HepG2 (cell line): ENCODE data around the gene APOM. TPM values are rescaled to one million over a fixed set of nuclear protein-coding genes. Genes with fewer than 3 reads are reported as not detected.

ENCODE experiments used
- ATF5 ChIP-seq: sonication (generic); formaldehyde crosslinking; IDR thresholded peaks from 2 replicates; pipeline ENCODE4 v1.4.0; 2020; ENCODE audit warnings: mild to moderate bottlenecking, low read depth, missing genetic modification reagents
- FOXK1 ChIP-seq: sonication (generic); formaldehyde crosslinking; IDR thresholded peaks from 2 replicates; pipeline ENCODE4 v1.4.0; 2020; ENCODE audit warnings: low read depth, missing genetic modification reagents, borderline replicate concordance
- GATAD2A ChIP-seq: IDR thresholded peaks from 2 replicates; pipeline ENCODE4 v1.6.1; 2016
- HMGXB4 ChIP-seq, 2 experiments: sonication (generic) in 1 of 2; formaldehyde crosslinking in 1 of 2; IDR thresholded peaks; 2 replicates each; pipeline versions ENCODE4 v1.4.0 to v1.6.1; 2018 to 2020; ENCODE audit warnings: missing genetic modification reagents in 2 of 2, borderline replicate concordance in 1 of 2, low read depth in 1 of 2, mild to moderate bottlenecking in 1 of 2, missing biosample characterization in 1 of 2
- JUNB ChIP-seq: sonication (generic); formaldehyde crosslinking; IDR thresholded peaks from 2 replicates; pipeline ENCODE4 v1.8.0; 2022; ENCODE audit warnings: missing genetic modification reagents, mild to moderate bottlenecking, borderline replicate concordance
- MEIS1 ChIP-seq: sonication (generic); formaldehyde crosslinking; IDR thresholded peaks from 2 replicates; pipeline ENCODE4 v1.9.0; 2021; ENCODE audit warnings: mild to moderate bottlenecking, missing genetic modification reagents, moderate library complexity, borderline replicate concordance
- NFIC ChIP-seq: IDR thresholded peaks from 2 replicates; pipeline ENCODE4 v1.6.1; 2012; ENCODE audit warnings: mild to moderate bottlenecking, low read length, inconsistent platforms
- NFKB2 ChIP-seq: sonication (generic); formaldehyde crosslinking; IDR thresholded peaks from 2 replicates; pipeline ENCODE4 v1.4.0; 2020; ENCODE audit warnings: missing genetic modification reagents, borderline replicate concordance
- NR2C2 ChIP-seq: sonication (generic); formaldehyde crosslinking; IDR thresholded peaks from 2 replicates; pipeline ENCODE4 v1.4.0; 2020; ENCODE audit warnings: missing genetic modification reagents, mild to moderate bottlenecking, moderate library complexity, borderline replicate concordance
- RBAK ChIP-seq: sonication (generic); formaldehyde crosslinking; IDR thresholded peaks from 2 replicates; pipeline ENCODE4 v1.5.1; 2020; ENCODE audit warnings: mild to moderate bottlenecking, missing genetic modification reagents
- REST ChIP-seq, 2 experiments: IDR thresholded peaks; 2 replicates each; pipeline ENCODE4 v1.6.1; 2011 to 2012; ENCODE audit warnings: low read length in 2 of 2, borderline replicate concordance in 1 of 2, low read depth in 1 of 2, mild to moderate bottlenecking in 1 of 2, moderate library complexity in 1 of 2
- SALL2 ChIP-seq: sonication (generic); formaldehyde crosslinking; IDR thresholded peaks from 2 replicates; pipeline ENCODE4 v1.8.1; 2023; ENCODE audit warnings: mild to moderate bottlenecking, missing genetic modification reagents, inconsistent platforms
- SMAD9 ChIP-seq: sonication (generic); formaldehyde crosslinking; IDR thresholded peaks from 2 replicates; pipeline ENCODE4 v1.5.1; 2020; ENCODE audit warnings: mild to moderate bottlenecking, missing genetic modification reagents
- SP4 ChIP-seq: sonication (generic); formaldehyde crosslinking; IDR thresholded peaks from 2 replicates; pipeline ENCODE4 v1.8.1; 2023; ENCODE audit warnings: mild to moderate bottlenecking, missing genetic modification reagents
- WIZ ChIP-seq: sonication (generic); formaldehyde crosslinking; IDR thresholded peaks from 2 replicates; pipeline ENCODE4 v1.5.1; 2020; ENCODE audit warnings: mild to moderate bottlenecking, missing genetic modification reagents
- ZHX1 ChIP-seq: sonication (generic); formaldehyde crosslinking; IDR thresholded peaks from 2 replicates; pipeline ENCODE4 v1.8.1; 2022; ENCODE audit warnings: low read depth, mild to moderate bottlenecking, missing genetic modification reagents
- ZNF205 ChIP-seq: IDR thresholded peaks from 2 replicates; pipeline ENCODE4 v1.6.1; 2018; ENCODE audit warnings: missing biosample characterization, missing genetic modification reagents
- ZNF335 ChIP-seq: sonication (generic); formaldehyde crosslinking; IDR thresholded peaks from 2 replicates; pipeline ENCODE4 v1.4.0; 2020; ENCODE audit warnings: missing genetic modification reagents
- ZSCAN22 ChIP-seq: sonication (generic); formaldehyde crosslinking; IDR thresholded peaks from 2 replicates; pipeline ENCODE4 v1.4.0; 2020; ENCODE audit warnings: mild to moderate bottlenecking, missing genetic modification reagents
- polyA plus RNA-seq, 8 experiments: library from polyadenylated mRNA; depleted of rRNA in 3 of 8; stranded (reverse) in 7 of 8; unstranded in 1 of 8; fragments of >200 nt; fragmentation: Illumina TruSeq in 4 of 8; extraction: Trizol in 4 of 8; gene quantifications; 2 replicates each; pipeline versions ENCODE4 v1.2.1 to v1.2.3, GENCODE V29; 2011 to 2016; ENCODE audit warnings: low read depth in 4 of 8, missing spikeins in 1 of 8, mixed read lengths in 1 of 8; ENCODE audit not compliant: insufficient read depth in 1 of 8
- total RNA-seq, 5 experiments: library from RNA; depleted of rRNA; stranded (reverse); fragments of >200 nt; fragmentation: Illumina TruSeq; extraction: Trizol; gene quantifications; 2 replicates each; pipeline ENCODE4 v1.2.3, GENCODE V29; 2016; ENCODE audit warnings: low read depth in 1 of 5

Gene APOM
- total and polyA plus RNA-seq, 2 of the 13 experiments (the other 11 are each of a cell fraction or from before 2014, with no cell fraction given): 98.2 to 1,140 TPM

GRCh38 chr6:31665501-31666336, 10.0 kb downstream of the APOM start, which contains the start of gene CSNK2B (continued):
- TF ChIP-seq REST (IDR thresholded peaks at IDR 0.05; ENCODE audit: borderline replicate concordance in 1 of 2, low read depth in 1 of 2, low read length in 2 of 2) (peak in 1 of 2 experiments; percentile 48; a peak in 2 of 4 replicates), ZNF335 (CRISPR knock-in tag) (peak; percentile 98), NFKB2 (CRISPR knock-in tag) (no peak; the same call in 1 of the 2 replicates), SALL2 (CRISPR knock-in tag) (no peak), HMGXB4 (CRISPR knock-in tag; IDR thresholded peaks at IDR 0.05; ENCODE audit: borderline replicate concordance in 1 of 2, low read depth in 1 of 2) (peak; percentile 55 to 71), WIZ (CRISPR knock-in tag) (no peak), MEIS1 (CRISPR knock-in tag) (peak; percentile 73; the same call in 1 of the 2 replicates), NFIC (no peak), JUNB (no peak), FOXK1 (CRISPR knock-in tag) (peak; percentile 87), NR2C2 (CRISPR knock-in tag) (peak; percentile 99), ZNF205 (no peak), ATF5 (CRISPR knock-in tag) (no peak), SMAD9 (CRISPR knock-in tag) (0 out of 2 replicates have a peak, but pooled peaks have one; percentile 59), ZHX1 (CRISPR knock-in tag) (peak; percentile 20; the same call in 1 of the 2 replicates), RBAK (CRISPR knock-in tag) (peak; percentile 6; the same call in 1 of the 2 replicates), ZSCAN22 (CRISPR knock-in tag) (no peak), GATAD2A (CRISPR knock-in tag) (peak; percentile 27; the same call in 1 of the 2 replicates), SP4 (CRISPR knock-in tag) (no peak; the same call in 1 of the 2 replicates)
